ENCODE results near the gene DUSP15.
"Not testable (repeated sequence)": the region's sequence is repeated elsewhere in the genome, so short reads cannot be mapped to it uniquely, and the experiment has no call there.

DUSP15 gene

GRCh38 chr20:31837896-31838397 is 32.4 kb downstream of the DUSP15 start:
- DNase-seq, result peak; percentile 11

GRCh38 chr20:31836853-31837608 is 33.3 kb downstream of the DUSP15 start:
- no peak for DNase-seq

GRCh38 chr20:31835977-31836852 is 34.1 kb downstream of the DUSP15 start:
- DNase-seq, result peak; percentile 72

GRCh38 chr20:31835554-31835953 is 34.8 kb downstream of the DUSP15 start:
- no peak for DNase-seq

GRCh38 chr20:31833931-31834521 is 36.3 kb downstream of the DUSP15 start:
- no peak for DNase-seq

GRCh38 chr20:31833130-31833930 is 37.0 kb downstream of the DUSP15 start:
- DNase-seq, result no peak

GRCh38 chr20:31831771-31832306 is 38.5 kb downstream of the DUSP15 start:
- no peak for DNase-seq

GRCh38 chr20:31831211-31831610 is 39.1 kb downstream of the DUSP15 start:
- DNase-seq, result no peak

- DNase-seq, result no peak
Observed at GRCh38 chr20:31830406-31830981, 39.8 kb downstream of the DUSP15 start.

- DNase-seq, result no peak
Observed at GRCh38 chr20:31829731-31830130, 40.6 kb downstream of the DUSP15 start.

- not testable (repeated sequence) for DNase-seq
Observed at GRCh38 chr20:31828016-31828415, 42.3 kb downstream of the DUSP15 start.

GRCh38 chr20:31827059-31827458 is 43.3 kb downstream of the DUSP15 start:
- no peak for DNase-seq

- DNase-seq, result no peak
Observed at GRCh38 chr20:31826074-31826473, 44.3 kb downstream of the DUSP15 start.

GRCh38 chr20:31824554-31825313 is 45.6 kb downstream of the DUSP15 start:
- no peak for DNase-seq

GRCh38 chr20:31824125-31824485 is 46.2 kb downstream of the DUSP15 start:
- DNase-seq, result no peak

- no peak for DNase-seq
Observed at GRCh38 chr20:31823360-31824124, 46.8 kb downstream of the DUSP15 start.

GRCh38 chr20:31822421-31823330 is 47.7 kb downstream of the DUSP15 start:
- peak; percentile 50 for DNase-seq

- no peak for DNase-seq
Observed at GRCh38 chr20:31821427-31821826, 48.9 kb downstream of the DUSP15 start.

- no peak for DNase-seq
Observed at GRCh38 chr20:31820228-31820627, 50.1 kb downstream of the DUSP15 start.
